Right lobe of liver (tissue), 4 donors: ENCODE results near the gene VWA5B2.

Experiments used
- CTCF ChIP-seq, 4 donors: fragments of 200-600 bp in 3 of 4; fragments of 450-650 bp in 1 of 4; IDR thresholded peaks; one replicate each; pipeline versions ENCODE4 v1.5.1 to v1.8.0; 2016 to 2022; ENCODE audit warnings: antibody characterized with exemption in 4 of 4, mild to moderate bottlenecking in 2 of 4
- POLR2A ChIP-seq: fragments of 450-650 bp; IDR thresholded peaks from one replicate; pipeline ENCODE4 v1.6.1; 2017; ENCODE audit warnings: antibody characterized with exemption, mild to moderate bottlenecking
- donor health status: DM: no; HTN: no; CAD: no.
- donor health status: DM: no; HTN: no; CAD: no.
- donor health status: DM: no; HTN: yes; CAD: no.

- TF ChIP-seq CTCF (IDR thresholded peaks at IDR 0.05), result no peak
- TF ChIP-seq POLR2A, result no peak
These were observed 28.6 kb upstream of the VWA5B2 start for GRCh38 chr3:184200825-184201224.
